Nephron (organoid): ENCODE results near the gene LPCAT1.

Experiments used
- H3K27ac Mint-ChIP-seq, 3 experiments: 2 replicates each; pipeline ENCODE4 v1.8.0; 2020; ENCODE audit warnings: mixed read lengths in 3 of 3, mild to moderate bottlenecking in 2 of 3, moderate library complexity in 1 of 3
- H3K27me3 Mint-ChIP-seq: 2 replicates; pipeline ENCODE4 v1.8.0; 2021; ENCODE audit warnings: low read depth, mild to moderate bottlenecking, moderate library complexity, mixed read lengths
- H3K36me3 Mint-ChIP-seq: 2 replicates; pipeline ENCODE4 v1.8.0; 2020; ENCODE audit warnings: low read depth, mixed read lengths
- H3K4me1 Mint-ChIP-seq: 2 replicates; pipeline ENCODE4 v1.8.0; 2020; ENCODE audit warnings: mixed read lengths
- H3K4me3 Mint-ChIP-seq, 3 experiments: 2 replicates each; pipeline ENCODE4 v1.8.0; 2020; ENCODE audit warnings: mild to moderate bottlenecking in 3 of 3, mixed read lengths in 3 of 3, moderate library complexity in 2 of 3
- H3K9me3 Mint-ChIP-seq: 2 replicates; pipeline ENCODE4 v1.8.0; 2020; ENCODE audit warnings: mixed read lengths
- TF ChIP-seq, protein P1 (sequence below), 3 experiments: fragments of 200-600 bp; sonication (generic); IDR thresholded peaks; one replicate each; pipeline ENCODE4 v1.5.0; 2021; ENCODE audit warnings: antibody characterized with exemption in 3 of 3; ENCODE audit not compliant: unreplicated experiment in 3 of 3

The LPCAT1 gene

DNA sequence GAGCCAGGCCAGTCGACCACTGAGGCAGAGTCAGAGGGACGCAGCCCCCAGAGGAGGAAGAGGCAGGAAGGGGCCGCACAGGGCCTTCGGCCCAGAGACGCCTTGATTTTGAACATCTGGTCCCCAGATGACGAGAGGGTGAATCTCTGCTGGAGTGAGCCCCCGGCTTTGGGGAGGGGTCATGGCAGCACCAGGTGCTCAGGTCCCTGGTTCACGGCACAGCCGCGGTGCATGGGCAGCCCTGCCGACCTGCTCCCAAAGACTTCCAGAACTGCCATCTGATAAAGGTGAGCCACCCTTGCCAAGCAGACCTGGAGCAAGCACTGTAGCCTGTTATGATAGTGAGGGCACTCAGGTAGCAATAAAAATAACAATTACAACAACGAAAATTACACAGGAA, 29.8 kb downstream of the LPCAT1 start:
- H3K4me1 Mint-ChIP-seq = peaks cover 14% of the 10 kb centered on the region
- TF ChIP-seq, protein P1, sequence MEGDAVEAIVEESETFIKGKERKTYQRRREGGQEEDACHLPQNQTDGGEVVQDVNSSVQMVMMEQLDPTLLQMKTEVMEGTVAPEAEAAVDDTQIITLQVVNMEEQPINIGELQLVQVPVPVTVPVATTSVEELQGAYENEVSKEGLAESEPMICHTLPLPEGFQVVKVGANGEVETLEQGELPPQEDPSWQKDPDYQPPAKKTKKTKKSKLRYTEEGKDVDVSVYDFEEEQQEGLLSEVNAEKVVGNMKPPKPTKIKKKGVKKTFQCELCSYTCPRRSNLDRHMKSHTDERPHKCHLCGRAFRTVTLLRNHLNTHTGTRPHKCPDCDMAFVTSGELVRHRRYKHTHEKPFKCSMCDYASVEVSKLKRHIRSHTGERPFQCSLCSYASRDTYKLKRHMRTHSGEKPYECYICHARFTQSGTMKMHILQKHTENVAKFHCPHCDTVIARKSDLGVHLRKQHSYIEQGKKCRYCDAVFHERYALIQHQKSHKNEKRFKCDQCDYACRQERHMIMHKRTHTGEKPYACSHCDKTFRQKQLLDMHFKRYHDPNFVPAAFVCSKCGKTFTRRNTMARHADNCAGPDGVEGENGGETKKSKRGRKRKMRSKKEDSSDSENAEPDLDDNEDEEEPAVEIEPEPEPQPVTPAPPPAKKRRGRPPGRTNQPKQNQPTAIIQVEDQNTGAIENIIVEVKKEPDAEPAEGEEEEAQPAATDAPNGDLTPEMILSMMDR (IDR thresholded peaks at IDR 0.05; ENCODE audit: unreplicated experiment in 3 of 3) = no peak
- H3K27ac Mint-ChIP-seq = no peak overlapping the region
- H3K4me3 Mint-ChIP-seq = no peak overlapping the region
- peaks cover 42% of the 10 kb centered on the region for H3K36me3 Mint-ChIP-seq
- no peaks in the 10 kb centered on the region for H3K9me3 Mint-ChIP-seq
- no peaks in the 10 kb centered on the region for H3K27me3 Mint-ChIP-seq

- Mint-ChIP-seq H3K27me3 (no peaks in the 10 kb centered on the region), H3K27ac (no peak overlapping the region), H3K4me3 (no peak overlapping the region), H3K36me3 (peaks cover 40% of the 10 kb centered on the region), H3K9me3 (no peaks in the 10 kb centered on the region), H3K4me1 (peaks cover 9% of the 10 kb centered on the region)
- TF ChIP-seq, protein P1 (IDR thresholded peaks at IDR 0.05; ENCODE audit: unreplicated experiment in 3 of 3) = no peak
Measured at GRCh38 chr5:1493413-1493812, 30.3 kb downstream of the LPCAT1 start.

DNA sequence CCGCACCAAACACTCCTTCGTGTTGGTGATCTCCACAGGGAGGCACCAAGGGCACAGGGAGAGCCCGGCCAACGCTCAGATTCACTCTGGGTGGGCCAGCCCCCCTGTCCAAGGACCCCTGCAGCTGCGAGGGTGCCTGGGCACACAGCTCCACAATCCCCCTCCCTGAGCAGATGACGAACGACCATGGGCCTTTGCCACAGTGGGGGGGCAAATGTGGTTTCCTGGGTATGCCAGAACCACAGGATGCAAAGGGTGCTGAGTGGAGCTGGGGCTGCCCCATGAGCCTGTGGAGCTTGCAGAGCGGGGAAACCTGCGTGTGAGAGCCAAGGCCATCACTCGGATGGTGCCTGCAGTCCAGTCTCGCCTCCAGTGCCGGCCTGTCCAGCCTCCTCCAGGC, 31.0 kb downstream of the LPCAT1 start:
- Mint-ChIP-seq H3K9me3 (no peaks in the 10 kb centered on the region), H3K27me3 (no peaks in the 10 kb centered on the region), H3K4me1 (peaks cover 5% of the 10 kb centered on the region), H3K4me3 (no peak overlapping the region), H3K27ac (no peak overlapping the region), H3K36me3 (peaks cover 44% of the 10 kb centered on the region)
- TF ChIP-seq, protein P1 (IDR thresholded peaks at IDR 0.05; ENCODE audit: unreplicated experiment in 3 of 3) = no peak

DNA sequence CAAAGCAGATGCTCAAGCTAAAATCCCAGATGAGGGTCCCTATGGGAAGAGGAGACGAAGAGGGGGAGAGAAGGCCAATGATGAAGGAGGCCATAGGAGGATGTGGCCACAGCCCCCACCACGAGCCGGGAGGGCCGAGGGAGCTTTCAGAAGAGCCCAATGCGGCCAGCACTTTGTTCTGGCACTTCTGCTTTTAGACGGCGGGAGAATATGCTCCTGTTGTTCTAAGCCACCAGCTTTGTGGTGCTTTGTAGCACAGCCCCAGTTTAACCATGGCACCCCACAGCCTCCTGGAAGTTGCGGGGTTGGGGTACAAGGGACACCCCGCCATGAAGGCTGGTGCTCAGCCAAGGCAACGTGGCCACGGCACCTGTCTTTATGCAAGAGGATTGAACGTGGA, 33.4 kb downstream of the LPCAT1 start:
- no peaks in the 10 kb centered on the region for H3K27me3 Mint-ChIP-seq
- no peaks in the 10 kb centered on the region for H3K4me1 Mint-ChIP-seq
- H3K36me3 Mint-ChIP-seq = peaks cover 45% of the 10 kb centered on the region
- TF ChIP-seq, protein P1 (IDR thresholded peaks at IDR 0.05; ENCODE audit: unreplicated experiment in 3 of 3) = no peak
- no peak overlapping the region for H3K27ac Mint-ChIP-seq
- no peaks in the 10 kb centered on the region for H3K9me3 Mint-ChIP-seq
- no peak overlapping the region for H3K4me3 Mint-ChIP-seq

- TF ChIP-seq, protein P1 (IDR thresholded peaks at IDR 0.05; ENCODE audit: unreplicated experiment in 3 of 3) = no peak
- Mint-ChIP-seq H3K36me3 (peaks cover 45% of the 10 kb centered on the region), H3K4me1 (no peaks in the 10 kb centered on the region), H3K9me3 (no peaks in the 10 kb centered on the region), H3K4me3 (no peak overlapping the region), H3K27me3 (no peaks in the 10 kb centered on the region), H3K27ac (no peak overlapping the region)
Measured at GRCh38 chr5:1489754-1490153, 34.0 kb downstream of the LPCAT1 start.

DNA sequence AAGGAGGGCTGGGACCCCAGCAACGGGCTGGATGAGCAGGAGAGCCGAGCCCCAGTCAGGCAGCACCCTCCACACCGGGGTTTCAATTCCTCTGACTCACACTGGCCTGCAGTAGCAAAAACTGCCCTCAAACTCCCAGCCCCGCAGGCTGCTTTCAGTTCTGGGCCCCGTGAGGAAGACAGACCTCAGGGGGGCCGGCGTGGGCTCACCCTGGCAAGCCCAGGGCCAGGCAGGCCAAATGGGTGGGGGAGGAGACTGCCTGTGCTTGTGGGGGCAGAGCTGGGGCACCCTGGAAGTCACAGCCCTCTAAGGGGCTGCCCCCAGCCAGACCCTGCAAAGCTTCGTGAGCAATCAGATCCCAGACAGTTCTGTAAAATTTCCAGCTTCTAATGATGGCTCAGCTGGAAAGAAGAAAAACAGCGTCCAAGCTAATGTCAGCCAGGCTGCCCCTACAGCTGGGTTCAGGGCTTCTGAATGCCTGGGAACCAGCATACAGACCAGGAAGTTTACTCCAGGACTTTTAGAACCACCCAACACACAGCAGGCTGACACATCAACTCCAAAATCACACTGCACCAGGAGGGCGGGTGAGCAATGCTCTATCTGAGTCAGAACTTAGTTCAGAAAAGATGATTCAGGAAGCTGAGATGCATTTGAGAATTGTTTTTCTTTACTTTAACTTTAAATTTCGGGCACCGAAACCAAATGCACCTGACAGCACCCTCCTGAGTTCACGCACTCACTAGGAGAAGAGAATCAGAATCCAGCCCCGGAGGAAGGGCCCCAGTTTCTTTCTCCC, 34.7 kb downstream of the LPCAT1 start:
- H3K36me3 Mint-ChIP-seq = peaks cover 45% of the 10 kb centered on the region
- no peak overlapping the region for H3K27ac Mint-ChIP-seq
- H3K9me3 Mint-ChIP-seq = no peaks in the 10 kb centered on the region
- no peak overlapping the region for H3K4me3 Mint-ChIP-seq
- H3K4me1 Mint-ChIP-seq = no peaks in the 10 kb centered on the region
- no peaks in the 10 kb centered on the region for H3K27me3 Mint-ChIP-seq
- TF ChIP-seq, protein P1 (IDR thresholded peaks at IDR 0.05; ENCODE audit: unreplicated experiment in 3 of 3) = no peak
